Tongue (tissue), 3 donors: ENCODE measurements around the gene RXFP1. TPM values are rescaled to one million over a fixed set of nuclear protein-coding genes. Genes with fewer than 3 reads are reported as not detected.

ENCODE experiments used
- DNase-seq: peaks from one replicate; pipeline ENCODE4 v3.0.0-alpha.2; 2015
- small RNA-seq: library from RNA; depleted of rRNA; stranded (forward); fragments of <200 nt; gene quantifications from one replicate; pipeline ENCODE3, GENCODE V24; 2014; ENCODE audit warnings: low replicate concordance
- total RNA-seq: library from RNA; depleted of rRNA; stranded (reverse); fragments of >200 nt; gene quantifications from one replicate; pipeline ENCODE4 v1.2.3, GENCODE V29; 2014

RXFP1 gene
- total RNA-seq, 1 donor from 2014 or later, result 0.21 TPM

DNA sequence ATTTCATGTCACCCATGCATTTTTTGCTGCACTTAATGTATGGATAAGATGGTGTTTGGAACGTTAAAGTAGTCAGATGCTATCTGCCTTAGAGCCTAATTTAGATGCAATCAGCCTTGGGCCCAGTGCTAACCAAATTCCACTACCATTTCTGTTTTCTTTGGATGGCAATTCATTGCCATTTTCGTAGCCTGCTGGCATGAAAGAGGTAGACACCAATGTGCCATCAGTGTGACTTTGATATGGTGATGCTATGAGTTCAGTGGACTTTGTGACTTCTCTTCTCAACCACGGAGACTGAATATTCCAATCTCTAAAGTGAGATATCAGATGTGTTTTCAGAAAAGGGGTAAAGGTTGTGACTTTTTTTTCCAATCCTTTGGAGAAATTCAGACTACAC is 152.0 kb downstream of the RXFP1 start:
- DNase-seq, result no peak

DNA sequence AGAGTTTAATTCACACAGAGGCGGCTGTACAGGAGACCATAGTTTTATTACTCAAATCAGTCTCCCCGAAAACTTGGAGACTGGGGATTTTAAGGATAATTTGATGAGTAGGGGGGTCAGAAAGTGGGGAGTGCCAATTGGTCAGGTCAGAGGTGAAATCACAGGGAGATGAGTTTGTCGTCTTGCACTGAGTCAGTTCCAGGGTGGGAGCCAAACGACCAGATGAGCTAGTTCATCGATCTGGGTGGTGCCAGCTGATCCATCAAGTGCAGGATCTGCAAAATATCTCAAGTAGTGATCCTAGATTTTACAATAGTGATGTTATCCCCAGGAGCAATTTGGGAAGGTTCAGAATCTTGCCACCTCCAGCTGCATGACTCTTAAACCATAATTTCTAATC is 154.4 kb downstream of the RXFP1 start:
- DNase-seq, result no peak

DNA sequence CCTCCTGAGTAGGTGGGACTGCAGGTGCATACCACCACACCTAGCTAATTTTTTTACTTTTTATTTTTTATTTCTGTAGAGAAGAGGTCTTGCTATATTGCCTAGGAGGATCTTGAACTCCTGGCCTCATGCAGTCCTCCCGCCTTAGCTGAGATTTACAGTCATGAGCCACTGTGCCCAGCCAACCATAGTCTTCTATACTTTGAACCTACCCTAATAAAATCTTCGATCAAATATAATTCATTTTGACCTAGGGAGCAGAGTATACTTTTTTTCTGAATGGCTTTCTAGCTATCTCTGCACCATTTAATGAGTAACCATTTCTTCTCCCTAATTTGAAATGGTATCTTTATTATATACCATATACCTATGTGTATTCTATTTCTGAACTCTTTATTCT is 157.1 kb downstream of the RXFP1 start:
- no peak for DNase-seq

DNA sequence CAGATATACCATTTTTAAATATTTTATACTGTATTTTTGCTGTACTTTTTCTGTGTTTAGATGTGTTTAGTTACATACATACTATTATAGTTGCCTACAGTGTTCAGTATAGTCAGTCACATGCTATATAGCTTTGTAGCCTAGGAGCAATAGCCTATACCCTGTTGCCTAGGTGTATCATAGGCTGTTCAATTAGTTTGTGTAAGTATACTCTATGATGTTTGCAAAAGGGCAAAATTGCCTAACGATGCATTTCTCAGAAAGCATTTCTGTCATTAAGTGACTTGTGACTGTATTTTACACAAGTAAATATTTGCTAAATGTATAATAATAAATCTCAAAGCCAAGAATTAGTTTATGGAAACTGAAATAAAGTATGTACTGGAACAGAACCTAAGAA is 159.9 kb downstream of the RXFP1 start:
- DNase-seq, result no peak

DNA sequence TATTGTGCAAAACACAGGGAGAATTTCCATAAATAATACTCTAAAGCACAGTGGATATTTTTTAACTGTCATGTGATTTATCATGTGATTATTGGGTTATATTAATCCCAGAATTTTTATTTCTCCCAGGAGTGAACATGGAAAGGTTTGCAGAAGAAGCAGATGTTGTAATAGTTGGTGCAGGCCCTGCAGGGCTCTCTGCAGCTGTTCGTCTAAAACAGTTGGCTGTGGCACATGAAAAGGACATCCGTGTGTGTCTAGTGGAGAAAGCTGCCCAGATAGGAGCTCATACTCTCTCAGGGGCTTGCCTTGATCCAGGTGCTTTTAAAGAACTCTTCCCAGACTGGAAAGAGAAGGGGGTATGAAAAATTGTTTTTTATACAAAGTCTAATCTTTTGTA is 160.4 kb downstream of the RXFP1 start:
- peak; percentile 53 for DNase-seq

DNA sequence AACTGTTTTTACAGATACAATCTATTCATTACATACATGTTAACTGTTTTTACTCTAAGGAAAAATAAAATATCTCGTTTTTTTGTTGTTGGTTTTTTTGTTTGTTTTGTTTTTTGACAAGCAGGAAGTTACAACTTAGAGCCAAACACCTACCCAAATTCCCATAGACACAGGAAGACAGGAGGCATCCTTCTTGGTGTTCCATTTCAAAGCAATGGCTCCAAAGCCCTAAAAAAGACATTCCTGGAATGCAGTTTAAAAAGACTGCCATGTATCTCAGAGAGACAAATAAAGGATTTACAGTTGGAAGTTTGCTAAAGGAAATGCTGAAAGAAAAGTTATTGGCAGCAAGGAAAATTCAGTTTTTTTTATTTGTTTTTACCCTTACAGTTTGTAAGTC is 167.1 kb downstream of the RXFP1 start:
- DNase-seq, result no peak

Small RNA genes lying within 50 kb of the gene (small RNA-seq; reads per million reads assigned to genes)
- gene RF00012, result not detected

Other genes with a start within 250 kb of the RXFP1 start
- 25.7 TPM for gene C4orf46, start 150.0 kb downstream of the RXFP1 start, total RNA-seq
- gene ETFDH, start 150.4 kb downstream of the RXFP1 start, total RNA-seq, result 50.5 TPM
- 39.3 TPM for gene PPID, start 201.5 kb downstream of the RXFP1 start, total RNA-seq
- gene FNIP2, start 247.1 kb downstream of the RXFP1 start, total RNA-seq, result 53.5 TPM